ENCODE results near the gene MED16. TPM values are rescaled to one million over a fixed set of nuclear protein-coding genes. Genes with fewer than 3 reads are reported as not detected.

Gene MED16
- total and polyA plus RNA-seq, 10 of the 15 experiments (the other 5 are each of a cell fraction or from before 2014, with no cell fraction given) = 0.56 to 51.1 (median 13.6) TPM

DNA sequence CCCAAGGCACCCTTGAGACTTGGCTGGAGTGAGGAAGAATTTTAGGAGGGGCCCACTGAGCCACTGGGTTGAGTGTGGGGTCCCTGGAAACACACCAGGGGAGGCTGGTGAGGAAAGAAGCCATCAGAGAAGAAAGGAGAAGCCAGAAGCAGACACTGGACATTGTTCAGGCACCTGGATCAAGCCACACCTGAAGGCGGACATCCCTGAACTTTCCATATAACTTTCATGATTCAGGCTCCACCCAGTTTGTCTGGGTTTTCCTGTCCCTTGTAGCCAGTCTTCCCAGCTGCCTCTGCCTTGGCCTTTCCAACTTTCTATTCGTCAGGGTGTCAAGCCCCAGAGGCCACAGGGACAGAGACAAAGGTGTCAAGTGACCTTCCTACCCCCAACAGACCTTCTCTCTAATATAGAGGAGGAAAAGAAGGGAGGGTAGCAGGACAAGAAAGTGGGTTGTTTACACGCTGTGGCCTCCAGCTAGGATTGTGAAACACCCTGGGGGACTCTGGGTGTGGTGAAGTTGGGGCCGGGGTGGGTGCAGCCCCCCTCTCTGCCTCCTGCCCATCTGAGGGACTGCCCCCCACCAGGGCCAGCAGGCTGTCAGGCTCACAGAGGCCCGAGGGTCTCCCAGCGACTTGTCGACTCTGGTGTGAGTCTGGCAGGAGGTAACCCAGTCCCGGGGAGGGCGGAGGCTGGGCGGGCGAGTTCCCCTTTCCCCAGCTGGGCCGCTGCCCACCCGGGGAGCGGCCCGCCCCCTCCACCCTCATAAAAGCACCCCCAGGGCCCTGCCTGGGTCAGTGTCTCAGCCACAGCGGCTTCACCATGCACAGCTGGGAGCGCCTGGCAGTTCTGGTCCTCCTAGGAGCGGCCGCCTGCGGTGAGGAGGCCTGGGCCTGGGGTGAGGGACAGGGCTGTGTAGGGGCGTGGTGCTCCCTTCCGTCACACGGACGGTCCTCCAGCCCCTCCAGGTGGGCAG, 33.8 kb downstream of the MED16 start, which contains the start of gene CFD:
CFD (plus strand) TSS at position 797 of the 976 bp plus-strand sequence; CDS start at position 823, 26 bp downstream.
- SMC1A ChIA-PET (ENCODE audit: uncharacterized antibody, unreplicated experiment) = no interaction called here
- no peak within 1 kb of the TSS for H3K9ac ChIP-seq (ENCODE audit: control insufficient read depth, insufficient read depth, low read length)
- no peak for ATAC-seq

DNA sequence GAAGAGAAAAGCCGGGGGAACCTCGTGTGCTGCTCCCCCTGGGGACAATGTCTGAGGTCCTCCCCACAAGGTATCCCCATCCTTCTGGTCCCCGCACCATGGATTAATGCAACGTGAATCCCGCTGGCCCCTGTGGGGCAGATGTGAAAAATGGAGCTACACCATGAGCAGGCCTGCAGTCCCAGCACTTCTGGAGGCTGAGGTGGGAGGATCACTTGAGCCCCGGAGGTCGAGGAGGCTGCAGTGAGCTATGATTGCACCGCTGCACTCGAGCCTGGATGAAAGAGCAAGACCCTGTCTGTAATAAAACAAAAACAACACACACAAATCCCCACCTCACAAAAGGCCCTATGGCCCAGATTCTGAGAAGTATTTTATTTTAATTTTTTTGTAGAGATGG, 34.7 kb downstream of the MED16 start:
- H3K27ac ChIP-seq (ENCODE audit: control insufficient read depth, insufficient read depth) = no peak overlapping the region
- no peak overlapping the region for H2AFZ ChIP-seq (ENCODE audit: control insufficient read depth, low read depth, low read length)
- no peak overlapping the region for H3K9ac ChIP-seq (ENCODE audit: control insufficient read depth, insufficient read depth, low read length)
- no peaks in the 10 kb centered on the region for H3K79me2 ChIP-seq (ENCODE audit: control insufficient read depth, insufficient read depth, low read length)
- ChIA-PET RAD21 (ENCODE audit: unreplicated experiment) (interaction anchor here (1.6 kb wide), 1 partner anchor 60 kb away, joined by 5 read pairs; no protein-coding TSS in a partner anchor), SMC1A (ENCODE audit: uncharacterized antibody, unreplicated experiment) (no interaction called here), CTCF (interaction anchor here (0.9 to 1.4 kb wide), 3 partner anchors 9 to 140 kb away, joined by 3 to 4 read pairs (median 3); no protein-coding TSS in a partner anchor), POLR2A (interaction anchor here (0.6 to 1.4 kb wide), 3 partner anchors 65 to 578 kb away, joined by 4 to 8 read pairs (median 5); no protein-coding TSS in a partner anchor)
- no peak overlapping the region for H3K4me2 ChIP-seq (ENCODE audit: control insufficient read depth, insufficient read depth)
- FAIRE-seq (no peak), DNase-seq (ENCODE audit: low read depth, low spot score) (no peak), ATAC-seq (no peak)
- H3K4me3 ChIP-seq = no peak overlapping the region
- BruUV-seq (replicated peaks) = no TSS peak
- no peak for TF ChIP-seq NFYB (IDR thresholded peaks at IDR 0.05; ENCODE audit: insufficient read depth, low read depth, low read length)
- no peak for TF ChIP-seq CHD4 (IDR thresholded peaks at IDR 0.05)
- TF ChIP-seq SMARCA5 (IDR thresholded peaks at IDR 0.05) = no peak
- TF ChIP-seq, protein P1, sequence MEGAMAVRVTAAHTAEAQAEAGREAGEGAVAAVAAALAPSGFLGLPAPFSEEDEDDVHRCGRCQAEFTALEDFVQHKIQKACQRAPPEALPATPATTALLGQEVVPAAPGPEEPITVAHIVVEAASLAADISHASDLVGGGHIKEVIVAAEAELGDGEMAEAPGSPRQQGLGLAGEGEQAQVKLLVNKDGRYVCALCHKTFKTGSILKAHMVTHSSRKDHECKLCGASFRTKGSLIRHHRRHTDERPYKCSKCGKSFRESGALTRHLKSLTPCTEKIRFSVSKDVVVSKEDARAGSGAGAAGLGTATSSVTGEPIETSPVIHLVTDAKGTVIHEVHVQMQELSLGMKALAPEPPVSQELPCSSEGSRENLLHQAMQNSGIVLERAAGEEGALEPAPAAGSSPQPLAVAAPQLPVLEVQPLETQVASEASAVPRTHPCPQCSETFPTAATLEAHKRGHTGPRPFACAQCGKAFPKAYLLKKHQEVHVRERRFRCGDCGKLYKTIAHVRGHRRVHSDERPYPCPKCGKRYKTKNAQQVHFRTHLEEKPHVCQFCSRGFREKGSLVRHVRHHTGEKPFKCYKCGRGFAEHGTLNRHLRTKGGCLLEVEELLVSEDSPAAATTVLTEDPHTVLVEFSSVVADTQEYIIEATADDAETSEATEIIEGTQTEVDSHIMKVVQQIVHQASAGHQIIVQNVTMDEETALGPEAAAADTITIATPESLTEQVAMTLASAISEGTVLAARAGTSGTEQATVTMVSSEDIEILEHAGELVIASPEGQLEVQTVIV (IDR thresholded peaks at IDR 0.05; ENCODE audit: borderline replicate concordance, partially characterized antibody) = no peak
- H3K27me3 ChIP-seq (replicated peaks in 1 of 2; ENCODE audit: control insufficient read depth in 2 of 2, insufficient read depth in 2 of 2, low read length in 1 of 2) = no peaks in the 10 kb centered on the region; a peak in 1 of 4 replicates
- H3K9me3 ChIP-seq (replicated peaks; ENCODE audit: control insufficient read depth, insufficient read depth, low read length) = no peaks in the 10 kb centered on the region
- H4K20me1 ChIP-seq (ENCODE audit: control insufficient read depth, insufficient read depth) = no peaks in the 10 kb centered on the region
- in situ Hi-C loops (cut with MboI) (loop anchor here (5.0 kb wide), 2 partner anchors 64 to 129 kb away; no protein-coding TSS in a partner anchor), intact Hi-C loops (cut with micrococcal nuclease; ENCODE audit: unreplicated experiment) (no loop called here)
- H3K4me1 ChIP-seq (ENCODE audit: control insufficient read depth, insufficient read depth, low read length) = peaks cover 9% of the 10 kb centered on the region
- 56% methylated on average over 9 of the region's 9 CpGs for WGBS (ENCODE audit: insufficient coverage, insufficient replicate concordance, low lambda C conversion rate, missing lambda C conversion rate)
- no peaks in the 10 kb centered on the region for H3K36me3 ChIP-seq (ENCODE audit: control insufficient read depth in 2 of 2, insufficient read depth in 2 of 2, low read length in 1 of 2)

More for the DNA sequence above, 33.8 kb downstream of the MED16 start, which contains the start of gene CFD:
- RAD21 ChIA-PET (ENCODE audit: unreplicated experiment) = interaction anchor here (1.6 kb wide), 1 partner anchor 59 kb away, joined by 5 read pairs; no protein-coding TSS in a partner anchor
- no peaks in the 10 kb centered on the region for H3K79me2 ChIP-seq (ENCODE audit: control insufficient read depth, insufficient read depth, low read length)
- no peaks in the 10 kb centered on the region for H3K36me3 ChIP-seq (ENCODE audit: control insufficient read depth in 2 of 2, insufficient read depth in 2 of 2, low read length in 1 of 2)
- CTCF ChIA-PET = interaction anchor here (1.4 kb wide), 1 partner anchor 139 kb away, joined by 4 read pairs; no protein-coding TSS in a partner anchor
- no TSS peak for BruUV-seq (replicated peaks)
- no peak within 1 kb of the TSS for H3K27ac ChIP-seq (ENCODE audit: control insufficient read depth, insufficient read depth)
- H3K27me3 ChIP-seq (replicated peaks in 1 of 2; ENCODE audit: control insufficient read depth in 2 of 2, insufficient read depth in 2 of 2, low read length in 1 of 2) = no peaks in the 10 kb centered on the region; a peak in 1 of 4 replicates
- POLR2A ChIA-PET = interaction anchor here (0.6 to 1.4 kb wide), 3 partner anchors 34 to 577 kb away, joined by 5 to 8 read pairs (median 5); partner anchors contain the start of gene MED16
- FAIRE-seq (no peak), DNase-seq (ENCODE audit: low read depth, low spot score) (no peak)
- TF ChIP-seq POLR2A (IDR thresholded peaks at IDR 0.05; ENCODE audit: low read depth, low read length) (no peak), ZSCAN29 (IDR thresholded peaks at IDR 0.05) (no peak), JUNB (IDR thresholded peaks at IDR 0.05) (no peak), ZNF207 (IDR thresholded peaks at IDR 0.05; ENCODE audit: borderline replicate concordance) (no peak)
- H3K4me2 ChIP-seq (ENCODE audit: control insufficient read depth, insufficient read depth) = no peak within 1 kb of the TSS
- H4K20me1 ChIP-seq (ENCODE audit: control insufficient read depth, insufficient read depth) = no peaks in the 10 kb centered on the region
- in situ Hi-C loops (cut with MboI) (loop anchor here (5.0 kb wide), 2 partner anchors 63 to 128 kb away; no protein-coding TSS in a partner anchor), intact Hi-C loops (cut with micrococcal nuclease; ENCODE audit: unreplicated experiment) (no loop called here)
- H3K4me3 ChIP-seq = no peak within 1 kb of the TSS
- 37% methylated on average over 18 of the region's 24 CpGs for WGBS (ENCODE audit: insufficient coverage, insufficient replicate concordance, low lambda C conversion rate, missing lambda C conversion rate)
- H2AFZ ChIP-seq (ENCODE audit: control insufficient read depth, low read depth, low read length) = no peak within 1 kb of the TSS
- no peaks in the 10 kb centered on the region for H3K9me3 ChIP-seq (replicated peaks; ENCODE audit: control insufficient read depth, insufficient read depth, low read length)
- peaks cover 10% of the 10 kb centered on the region for H3K4me1 ChIP-seq (ENCODE audit: control insufficient read depth, insufficient read depth, low read length)
